Lower lobe of right lung (tissue), 2 donors: Measurements from ENCODE around the gene CCDC182. TPM values are rescaled to one million over a fixed set of nuclear protein-coding genes. Genes with fewer than 3 reads are reported as not detected.

Source experiments
- ATAC-seq, 2 donors: fragments of 200-7000 bp; cut with Tn5 transposase; one replicate each; pipeline ENCODE4 v1.9.1; 2020 to 2022; ENCODE audit warnings: mild to moderate bottlenecking in 2 of 2, moderate library complexity in 2 of 2
- DNase-seq: peaks from one replicate; pipeline ENCODE4 v3.0.0-alpha.2; 2020
- H3K27ac ChIP-seq: fragments of 200-600 bp; one replicate; pipeline ENCODE4 v1.8.0; 2022
- H3K27me3 ChIP-seq: fragments of 200-600 bp; one replicate; pipeline ENCODE4 v1.8.0; 2022; ENCODE audit warnings: low read depth
- H3K36me3 ChIP-seq: fragments of 200-600 bp; one replicate; pipeline ENCODE4 v1.8.0; 2022; ENCODE audit warnings: mild to moderate bottlenecking
- H3K4me1 ChIP-seq: fragments of 200-600 bp; one replicate; pipeline ENCODE4 v1.8.0; 2022
- H3K4me3 ChIP-seq: fragments of 200-600 bp; one replicate; pipeline ENCODE4 v1.8.0; 2022; ENCODE audit warnings: mild to moderate bottlenecking
- H3K9me3 ChIP-seq: fragments of 200-600 bp; one replicate; pipeline ENCODE4 v1.8.0; 2022
- intact Hi-C: fragments of 100-400 bp; cut with DNase I; formaldehyde crosslinking; loops from one replicate; pipeline ENCODE4 v1.11.0; 2022
- total RNA-seq: library from RNA; stranded (reverse); fragmentation: NEBNext Ultra II Directional; extraction: Animal tissue kit (Norgen Biotek cat#: 25700); gene quantifications from one replicate; pipeline ENCODE4 v1.2.1, GENCODE V29; 2021
- TF ChIP-seq, protein P1 (sequence below): fragments of 200-600 bp; IDR thresholded peaks from one replicate; pipeline ENCODE4 v1.8.0; 2022; ENCODE audit warnings: antibody characterized with exemption, mild to moderate bottlenecking
- donor health status: DM: no; HTN: yes; CAD: no; lungs with severe emphysema.

Gene CCDC182
- total RNA-seq, 1 donor from 2014 or later, result not detected

DNA sequence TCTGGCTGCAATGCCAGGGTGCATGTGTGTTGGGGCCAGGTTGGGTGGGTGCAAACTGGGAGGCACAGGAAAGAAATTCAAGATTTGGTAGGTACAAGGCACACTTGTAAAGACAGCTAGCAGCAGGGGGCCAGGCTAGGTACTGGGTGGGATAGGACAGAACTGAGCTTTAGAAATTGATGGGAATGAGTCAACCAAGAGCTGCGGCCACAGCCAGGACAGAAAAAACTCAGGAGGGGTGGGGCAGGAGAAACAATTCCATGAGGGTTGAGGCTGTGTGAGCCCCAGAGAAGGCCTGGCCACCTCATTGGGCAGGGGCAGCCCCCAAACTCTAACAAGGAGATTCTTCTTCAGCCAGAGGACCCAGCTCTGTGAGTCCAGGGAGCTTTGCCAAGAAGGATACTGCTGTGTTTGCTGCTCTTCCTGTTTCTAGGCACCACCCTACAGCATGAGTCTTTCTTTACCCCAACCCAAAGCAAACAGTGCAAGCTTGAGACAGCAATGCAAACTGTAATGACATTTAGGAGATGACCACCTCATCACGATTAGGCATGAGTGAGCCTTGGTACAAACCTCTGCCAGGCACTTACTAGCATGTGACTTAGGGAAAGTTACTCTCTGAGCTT lies 21.3 kb upstream of the CCDC182 start:
- H3K4me1 ChIP-seq, result no peaks in the 10 kb centered on the region
- H3K9me3 ChIP-seq, result no peaks in the 10 kb centered on the region
- no peak overlapping the region for H3K4me3 ChIP-seq
- ATAC-seq, result no peak
- H3K27ac ChIP-seq, result no peak overlapping the region
- peaks cover 6% of the 10 kb centered on the region for H3K27me3 ChIP-seq
- intact Hi-C loops, result no loop called here
- no peak for DNase-seq
- H3K36me3 ChIP-seq, result no peaks in the 10 kb centered on the region
- TF ChIP-seq, protein P1, sequence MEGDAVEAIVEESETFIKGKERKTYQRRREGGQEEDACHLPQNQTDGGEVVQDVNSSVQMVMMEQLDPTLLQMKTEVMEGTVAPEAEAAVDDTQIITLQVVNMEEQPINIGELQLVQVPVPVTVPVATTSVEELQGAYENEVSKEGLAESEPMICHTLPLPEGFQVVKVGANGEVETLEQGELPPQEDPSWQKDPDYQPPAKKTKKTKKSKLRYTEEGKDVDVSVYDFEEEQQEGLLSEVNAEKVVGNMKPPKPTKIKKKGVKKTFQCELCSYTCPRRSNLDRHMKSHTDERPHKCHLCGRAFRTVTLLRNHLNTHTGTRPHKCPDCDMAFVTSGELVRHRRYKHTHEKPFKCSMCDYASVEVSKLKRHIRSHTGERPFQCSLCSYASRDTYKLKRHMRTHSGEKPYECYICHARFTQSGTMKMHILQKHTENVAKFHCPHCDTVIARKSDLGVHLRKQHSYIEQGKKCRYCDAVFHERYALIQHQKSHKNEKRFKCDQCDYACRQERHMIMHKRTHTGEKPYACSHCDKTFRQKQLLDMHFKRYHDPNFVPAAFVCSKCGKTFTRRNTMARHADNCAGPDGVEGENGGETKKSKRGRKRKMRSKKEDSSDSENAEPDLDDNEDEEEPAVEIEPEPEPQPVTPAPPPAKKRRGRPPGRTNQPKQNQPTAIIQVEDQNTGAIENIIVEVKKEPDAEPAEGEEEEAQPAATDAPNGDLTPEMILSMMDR, result no peak

GRCh38 chr17:57762452-57763395 lies 17.6 kb upstream of the CCDC182 start:
- H3K36me3 ChIP-seq, result no peaks in the 10 kb centered on the region
- no peak overlapping the region for H3K4me3 ChIP-seq
- TF ChIP-seq, protein P1, result no peak
- DNase-seq (no peak), ATAC-seq (no peak)
- no peaks in the 10 kb centered on the region for H3K9me3 ChIP-seq
- no peaks in the 10 kb centered on the region for H3K4me1 ChIP-seq
- peaks cover 6% of the 10 kb centered on the region for H3K27me3 ChIP-seq
- no peak overlapping the region for H3K27ac ChIP-seq
- intact Hi-C loops, result no loop called here

DNA sequence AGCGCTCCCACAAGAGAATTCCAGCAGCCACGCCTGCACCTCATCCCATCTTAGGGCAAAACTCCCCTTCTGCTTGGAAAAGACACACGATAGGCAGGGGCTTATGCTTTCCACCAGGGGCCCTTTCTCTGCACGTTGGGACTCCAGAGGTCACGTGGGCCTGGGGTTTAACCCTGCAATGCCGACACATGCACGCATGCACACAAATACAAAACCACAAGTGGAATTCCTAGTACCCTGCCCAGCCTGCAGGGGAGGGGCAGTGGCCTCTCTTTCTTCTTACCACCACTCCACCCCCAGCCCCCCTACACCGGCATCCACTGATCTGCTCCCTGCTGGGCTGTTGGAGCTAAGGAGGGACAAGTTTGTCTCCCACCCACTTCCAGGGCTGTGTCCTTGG lies 16.8 kb upstream of the CCDC182 start:
- no peak for DNase-seq
- Histone ChIP-seq H3K4me1 (no peaks in the 10 kb centered on the region), H3K36me3 (no peaks in the 10 kb centered on the region), H3K4me3 (no peak overlapping the region), H3K27ac (no peak overlapping the region), H3K27me3 (peaks cover 6% of the 10 kb centered on the region), H3K9me3 (no peaks in the 10 kb centered on the region)
- intact Hi-C loops, result no loop called here
- ATAC-seq, result no peak
- TF ChIP-seq, protein P1, result no peak

- TF ChIP-seq, protein P1, result no peak
- Histone ChIP-seq H3K36me3 (no peaks in the 10 kb centered on the region), H3K4me1 (no peaks in the 10 kb centered on the region), H3K9me3 (no peaks in the 10 kb centered on the region), H3K27ac (no peak overlapping the region), H3K27me3 (peaks cover 6% of the 10 kb centered on the region), H3K4me3 (no peak overlapping the region)
- ATAC-seq (no peak), DNase-seq (no peak)
- intact Hi-C loops, result no loop called here
These were observed 14.9 kb upstream of the CCDC182 start for GRCh38 chr17:57760046-57760445.

GRCh38 chr17:57758654-57759053 lies 13.6 kb upstream of the CCDC182 start:
- no peak overlapping the region for H3K4me3 ChIP-seq
- ATAC-seq (no peak), DNase-seq (no peak)
- H3K27me3 ChIP-seq, result peaks cover 6% of the 10 kb centered on the region
- no peak overlapping the region for H3K27ac ChIP-seq
- no peaks in the 10 kb centered on the region for H3K9me3 ChIP-seq
- no peaks in the 10 kb centered on the region for H3K36me3 ChIP-seq
- TF ChIP-seq, protein P1, result no peak
- no peaks in the 10 kb centered on the region for H3K4me1 ChIP-seq
- intact Hi-C loops, result no loop called here
